Astrocyte of the cerebellum (primary cell): ENCODE results near the gene MYBPHL.
"Not testable (repeated sequence)": the region's sequence is repeated elsewhere in the genome, so short reads cannot be mapped to it uniquely, and the experiment has no call there.

Experiments
- DNase-seq: peaks from one replicate; pipeline ENCODE4 v3.0.0-alpha.2; 2011; ENCODE audit warnings: low read depth
- H3K4me3 ChIP-seq: 2 replicates; pipeline ENCODE4 v1.5.1; 2011; ENCODE audit warnings: mild to moderate bottlenecking, low read depth, low read length, moderate library complexity
- CTCF ChIP-seq: IDR thresholded peaks from 2 replicates; pipeline ENCODE4 v1.5.1; 2012; ENCODE audit warnings: low read length, low read depth, moderate library complexity, mild to moderate bottlenecking; ENCODE audit errors: missing control alignments
- in situ Hi-C: cut with HindIII; loops from 2 replicates; pipeline ENCODE4 v1.10.0; 2017; ENCODE audit warnings: low sequenced_read_pairs

Gene MYBPHL

GRCh38 chr1:109294481-109294880 is 12.3 kb downstream of the MYBPHL start:
- in situ Hi-C loops: no loop called here
- no peak for DNase-seq
- H3K4me3 ChIP-seq: no peak overlapping the region
- TF ChIP-seq CTCF: no peak

GRCh38 chr1:109293026-109293425 is 13.8 kb downstream of the MYBPHL start:
- in situ Hi-C loops: no loop called here
- DNase-seq: no peak
- no peak for TF ChIP-seq CTCF
- no peak overlapping the region for H3K4me3 ChIP-seq

- TF ChIP-seq CTCF: no peak
- DNase-seq: no peak
- H3K4me3 ChIP-seq: no peak overlapping the region
- in situ Hi-C loops: no loop called here
Observed at GRCh38 chr1:109292364-109292763, 14.4 kb downstream of the MYBPHL start.

GRCh38 chr1:109290998-109291397 is 15.8 kb downstream of the MYBPHL start:
- TF ChIP-seq CTCF: no peak
- DNase-seq: no peak
- in situ Hi-C loops: no loop called here

GRCh38 chr1:109290137-109290536 is 16.7 kb downstream of the MYBPHL start:
- in situ Hi-C loops: no loop called here
- no peak for DNase-seq
- no peak overlapping the region for H3K4me3 ChIP-seq
- no peak for TF ChIP-seq CTCF

More at GRCh38 chr1:109290998-109291397, 15.8 kb downstream of the MYBPHL start:
- no peak overlapping the region for H3K4me3 ChIP-seq

GRCh38 chr1:109286762-109287161 is 20.0 kb downstream of the MYBPHL start:
- DNase-seq, in situ Hi-C loops, H3K4me3 ChIP-seq: not testable (repeated sequence)

- peak; percentile 59 for DNase-seq
- TF ChIP-seq CTCF: no peak
Observed at GRCh38 chr1:109283748-109284600, 22.8 kb downstream of the MYBPHL start.

More at GRCh38 chr1:109283748-109284600, 22.8 kb downstream of the MYBPHL start:
- peak overlapping the region; percentile 81 for H3K4me3 ChIP-seq
- in situ Hi-C loops: no loop called here
